ENCODE results near the gene GOLGA6L10.
"Not testable (repeated sequence)": the region's sequence is repeated elsewhere in the genome, so short reads cannot be mapped to it uniquely, and the experiment has no call there.

GOLGA6L10 gene

DNA sequence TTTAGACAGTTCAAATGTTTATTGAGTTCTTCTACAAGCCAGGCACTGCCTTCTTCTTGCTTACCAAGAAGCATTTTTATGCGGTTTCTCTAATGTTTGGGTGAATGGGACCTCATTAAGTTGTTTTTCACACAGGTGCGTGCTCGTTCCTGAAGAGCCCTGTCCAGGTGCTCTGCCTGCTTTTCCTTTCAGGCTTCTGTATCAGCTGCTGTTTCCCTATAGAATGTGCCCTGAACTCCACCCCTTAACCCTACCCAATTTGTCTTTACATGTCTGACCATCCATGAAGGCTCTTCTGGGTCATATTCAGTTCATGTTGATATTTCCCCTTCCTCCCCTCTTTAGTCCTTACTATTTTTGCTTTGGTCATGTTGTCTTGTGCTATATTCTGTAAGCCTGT lies 22.4 kb upstream of the GOLGA6L10 start:
- in situ Hi-C loops (cut with MboI; ENCODE audit: low pct_unique_long_range_greater_than_20kb, low sequenced_read_pairs, unreplicated experiment): no loop called here
- TF ChIP-seq, protein P1, sequence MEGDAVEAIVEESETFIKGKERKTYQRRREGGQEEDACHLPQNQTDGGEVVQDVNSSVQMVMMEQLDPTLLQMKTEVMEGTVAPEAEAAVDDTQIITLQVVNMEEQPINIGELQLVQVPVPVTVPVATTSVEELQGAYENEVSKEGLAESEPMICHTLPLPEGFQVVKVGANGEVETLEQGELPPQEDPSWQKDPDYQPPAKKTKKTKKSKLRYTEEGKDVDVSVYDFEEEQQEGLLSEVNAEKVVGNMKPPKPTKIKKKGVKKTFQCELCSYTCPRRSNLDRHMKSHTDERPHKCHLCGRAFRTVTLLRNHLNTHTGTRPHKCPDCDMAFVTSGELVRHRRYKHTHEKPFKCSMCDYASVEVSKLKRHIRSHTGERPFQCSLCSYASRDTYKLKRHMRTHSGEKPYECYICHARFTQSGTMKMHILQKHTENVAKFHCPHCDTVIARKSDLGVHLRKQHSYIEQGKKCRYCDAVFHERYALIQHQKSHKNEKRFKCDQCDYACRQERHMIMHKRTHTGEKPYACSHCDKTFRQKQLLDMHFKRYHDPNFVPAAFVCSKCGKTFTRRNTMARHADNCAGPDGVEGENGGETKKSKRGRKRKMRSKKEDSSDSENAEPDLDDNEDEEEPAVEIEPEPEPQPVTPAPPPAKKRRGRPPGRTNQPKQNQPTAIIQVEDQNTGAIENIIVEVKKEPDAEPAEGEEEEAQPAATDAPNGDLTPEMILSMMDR (IDR thresholded peaks at IDR 0.05; ENCODE audit: extremely low read depth, insufficient read depth, missing control alignments): no peak
- no peak for DNase-seq (ENCODE audit: low spot score)

DNA sequence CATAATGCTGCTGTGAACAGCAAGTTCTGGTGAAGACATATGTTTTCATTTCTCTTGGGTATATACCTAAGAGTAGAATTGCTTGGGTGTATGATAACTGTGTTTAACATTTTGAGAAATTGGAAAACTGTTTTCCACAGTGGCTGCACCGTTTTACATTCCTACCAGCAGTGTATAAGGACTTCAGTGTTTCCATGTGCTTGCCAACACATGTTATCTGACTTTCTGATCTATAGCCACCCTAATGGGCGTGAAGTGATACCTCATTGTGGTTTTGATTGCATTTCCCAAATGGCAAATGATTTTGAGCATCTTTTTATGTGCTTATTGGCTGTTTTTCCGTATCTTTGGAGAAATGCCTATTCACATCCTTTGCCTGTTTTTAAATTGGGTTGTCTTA lies 18.5 kb upstream of the GOLGA6L10 start:
- in situ Hi-C loops (cut with MboI; ENCODE audit: low pct_unique_long_range_greater_than_20kb, low sequenced_read_pairs, unreplicated experiment); DNase-seq (ENCODE audit: low spot score): not testable (repeated sequence)

DNA sequence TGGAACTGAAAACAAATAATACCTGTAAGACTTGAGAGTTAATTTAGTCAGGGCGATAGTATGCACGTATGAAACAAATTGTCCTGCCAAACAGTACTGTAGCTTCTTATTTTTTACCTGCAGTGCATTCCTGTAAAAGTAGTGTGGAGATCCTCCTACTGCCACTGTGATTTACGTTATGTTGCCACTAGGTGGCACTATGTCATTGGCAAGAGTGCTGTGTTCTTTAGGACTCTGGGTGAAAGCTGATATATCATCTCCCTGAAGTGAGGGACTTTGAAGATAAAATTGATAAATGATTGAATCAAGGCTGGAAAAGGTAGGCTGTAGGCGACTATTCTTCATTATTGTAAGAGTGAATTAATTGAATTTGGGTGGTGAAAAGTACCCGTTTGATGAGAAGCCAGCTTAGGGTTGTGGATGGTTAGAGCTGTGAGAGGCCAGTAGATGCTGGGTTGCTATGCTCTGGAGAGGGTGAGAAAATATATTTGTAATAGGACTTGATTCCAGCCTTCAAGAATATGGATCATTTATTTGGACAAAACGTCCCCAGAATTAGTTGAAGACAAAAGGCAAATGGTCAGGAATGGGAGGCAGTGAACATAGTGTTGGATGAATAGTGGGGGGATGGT lies 16.5 kb upstream of the GOLGA6L10 start:
- DNase-seq (ENCODE audit: low spot score); in situ Hi-C loops (cut with MboI; ENCODE audit: low pct_unique_long_range_greater_than_20kb, low sequenced_read_pairs, unreplicated experiment): not testable (repeated sequence)
- TF ChIP-seq, protein P1 (IDR thresholded peaks at IDR 0.05; ENCODE audit: extremely low read depth, insufficient read depth, missing control alignments): peak; percentile 38

DNA sequence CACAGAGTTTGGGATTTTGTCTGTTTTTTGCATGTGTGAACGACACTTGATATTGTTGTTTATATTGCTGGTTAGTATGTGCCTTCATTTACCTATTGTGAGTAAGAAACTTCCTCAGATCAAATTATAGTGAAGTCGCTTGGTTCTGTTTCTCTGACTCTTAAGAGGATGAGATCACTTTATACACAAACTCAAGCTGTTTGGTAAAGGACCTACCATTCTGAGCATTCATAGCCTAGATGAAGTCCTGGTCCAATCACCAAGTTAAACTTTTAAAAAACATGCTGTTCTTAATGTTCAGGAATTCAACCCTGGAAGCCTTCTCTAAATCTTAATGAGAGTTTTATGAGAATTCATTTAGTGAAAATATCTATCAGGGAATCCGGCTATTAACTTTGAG lies 15.3 kb upstream of the GOLGA6L10 start:
- DNase-seq (ENCODE audit: low spot score); in situ Hi-C loops (cut with MboI; ENCODE audit: low pct_unique_long_range_greater_than_20kb, low sequenced_read_pairs, unreplicated experiment): not testable (repeated sequence)

DNA sequence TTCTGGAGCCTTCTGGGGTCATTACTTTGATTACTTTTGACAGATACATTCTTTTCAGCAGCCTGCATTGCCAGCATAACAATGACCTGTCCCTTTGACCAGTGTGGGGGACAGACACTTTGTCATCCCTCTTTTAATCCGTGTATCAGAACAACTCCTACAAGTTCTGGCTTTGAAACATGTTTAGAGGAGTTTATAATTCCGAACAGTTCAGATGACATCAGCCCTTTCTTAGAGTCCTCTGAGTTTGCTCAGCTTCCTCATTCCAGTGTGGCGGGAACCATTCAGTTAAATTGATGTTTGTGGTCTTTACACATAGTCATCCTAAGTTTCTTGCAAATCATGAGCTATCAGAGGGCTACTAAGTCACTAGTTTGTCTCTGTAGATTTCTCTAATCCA lies 13.5 kb upstream of the GOLGA6L10 start:
- DNase-seq (ENCODE audit: low spot score); in situ Hi-C loops (cut with MboI; ENCODE audit: low pct_unique_long_range_greater_than_20kb, low sequenced_read_pairs, unreplicated experiment): not testable (repeated sequence)

GRCh38 chr15:82360618-82361017 lies 11.3 kb upstream of the GOLGA6L10 start:
- DNase-seq (ENCODE audit: low spot score); in situ Hi-C loops (cut with MboI; ENCODE audit: low pct_unique_long_range_greater_than_20kb, low sequenced_read_pairs, unreplicated experiment): not testable (repeated sequence)

DNA sequence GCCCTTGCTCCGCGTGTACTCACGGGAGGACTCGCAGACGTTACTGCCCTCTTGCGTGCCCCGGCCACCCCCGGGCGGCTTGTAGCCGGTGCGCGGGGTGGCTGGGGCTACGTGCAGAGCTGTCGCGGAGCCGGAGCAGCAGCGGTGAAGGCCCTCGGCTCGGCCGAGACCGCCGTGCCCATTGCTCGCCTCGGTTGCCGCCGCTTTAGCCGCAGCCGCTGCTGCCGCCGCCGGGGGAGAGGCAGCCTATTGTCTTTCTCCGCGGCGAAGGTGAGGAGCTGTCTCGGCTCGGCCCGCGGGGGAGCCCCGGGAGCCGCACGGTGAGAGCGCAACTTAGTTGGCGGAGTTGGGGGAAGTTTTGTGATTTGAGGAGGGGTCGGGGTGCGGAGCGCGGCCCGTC lies 5.8 kb upstream of the GOLGA6L10 start:
- DNase-seq (ENCODE audit: low spot score); in situ Hi-C loops (cut with MboI; ENCODE audit: low pct_unique_long_range_greater_than_20kb, low sequenced_read_pairs, unreplicated experiment): not testable (repeated sequence)

DNA sequence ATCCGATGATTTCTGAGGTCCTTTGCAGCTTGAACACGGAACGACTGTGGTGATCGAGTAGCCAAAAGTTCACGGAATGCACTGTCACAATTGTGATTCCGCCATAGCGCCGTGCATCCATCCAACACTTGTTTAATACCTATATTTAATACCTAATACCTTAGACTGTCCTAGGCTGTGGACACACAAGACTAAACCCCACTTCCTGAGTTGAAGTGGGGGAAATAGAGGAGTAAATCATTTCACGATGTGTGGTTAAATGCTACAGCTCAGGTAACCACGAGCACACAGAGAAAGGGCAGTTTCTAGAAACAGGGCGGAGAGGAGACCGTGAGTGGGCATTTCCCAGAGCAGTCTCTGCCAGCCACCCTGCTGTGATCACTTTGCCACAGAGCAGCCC lies 5.3 kb upstream of the GOLGA6L10 start:
- DNase-seq (ENCODE audit: low spot score); in situ Hi-C loops (cut with MboI; ENCODE audit: low pct_unique_long_range_greater_than_20kb, low sequenced_read_pairs, unreplicated experiment): not testable (repeated sequence)

DNA sequence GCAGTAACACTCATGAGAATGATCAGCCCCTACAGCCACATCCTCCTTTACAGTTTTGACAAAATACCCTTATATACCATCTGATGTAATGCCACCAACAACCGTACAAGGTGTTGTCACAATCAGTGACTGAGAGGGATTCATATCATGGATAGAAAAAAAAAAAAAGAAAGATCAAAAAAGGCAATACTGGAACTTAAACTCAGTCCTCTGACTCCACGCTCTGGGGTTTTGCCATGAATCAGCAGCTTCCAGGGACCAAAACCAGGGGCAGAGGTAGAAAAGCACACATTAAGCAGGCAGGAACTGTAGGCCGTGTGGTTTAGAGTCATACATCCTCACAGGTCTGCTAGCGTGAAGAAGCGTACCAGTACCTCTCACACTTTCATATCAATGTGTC lies 1.6 kb downstream of the GOLGA6L10 start:
- DNase-seq (ENCODE audit: low spot score): peak; percentile 2
- in situ Hi-C loops (cut with MboI; ENCODE audit: low pct_unique_long_range_greater_than_20kb, low sequenced_read_pairs, unreplicated experiment): not testable (repeated sequence)

DNA sequence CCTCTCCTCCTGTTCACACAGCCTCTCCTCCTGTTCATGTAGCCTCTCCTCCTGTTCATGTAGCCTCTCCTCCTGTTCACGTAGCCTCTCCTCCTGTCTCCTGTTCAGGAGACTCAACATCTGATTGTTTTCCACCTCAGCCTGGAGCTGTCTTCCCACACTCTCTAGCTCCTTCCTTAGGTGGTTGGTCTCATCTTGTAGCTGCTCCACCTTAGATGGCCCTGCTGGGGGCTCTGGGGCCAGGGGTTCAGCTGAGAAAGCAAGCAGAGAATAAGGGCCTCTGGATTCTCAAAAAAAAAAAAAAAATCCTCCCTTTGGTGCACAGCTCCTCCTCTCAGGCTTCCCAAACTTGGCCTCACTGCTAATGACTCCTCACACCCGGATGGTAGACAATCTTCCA lies 4.1 kb downstream of the GOLGA6L10 start:
- in situ Hi-C loops (cut with MboI; ENCODE audit: low pct_unique_long_range_greater_than_20kb, low sequenced_read_pairs, unreplicated experiment); DNase-seq (ENCODE audit: low spot score): not testable (repeated sequence)

DNA sequence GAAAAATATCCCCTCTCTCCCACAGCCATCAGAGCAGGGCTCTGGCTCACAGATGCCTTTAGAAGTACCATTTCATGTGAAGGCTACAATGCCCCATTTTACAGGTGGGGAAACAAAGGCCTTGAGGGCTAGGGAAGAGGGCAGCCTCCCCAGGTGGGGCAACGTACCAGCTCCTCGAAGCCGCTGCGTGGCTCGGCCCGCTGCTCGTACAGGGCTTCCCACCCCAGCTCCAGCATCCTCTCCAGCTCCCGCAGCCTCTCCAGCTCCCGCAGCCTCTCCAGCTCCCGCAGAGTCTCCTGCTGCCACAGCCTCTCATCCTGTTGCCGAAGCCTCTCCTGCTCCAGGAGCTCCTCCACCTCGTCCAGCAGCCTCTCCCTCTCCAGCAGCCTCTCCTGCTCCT lies 4.9 kb downstream of the GOLGA6L10 start:
- in situ Hi-C loops (cut with MboI; ENCODE audit: low pct_unique_long_range_greater_than_20kb, low sequenced_read_pairs, unreplicated experiment); DNase-seq (ENCODE audit: low spot score): not testable (repeated sequence)

DNA sequence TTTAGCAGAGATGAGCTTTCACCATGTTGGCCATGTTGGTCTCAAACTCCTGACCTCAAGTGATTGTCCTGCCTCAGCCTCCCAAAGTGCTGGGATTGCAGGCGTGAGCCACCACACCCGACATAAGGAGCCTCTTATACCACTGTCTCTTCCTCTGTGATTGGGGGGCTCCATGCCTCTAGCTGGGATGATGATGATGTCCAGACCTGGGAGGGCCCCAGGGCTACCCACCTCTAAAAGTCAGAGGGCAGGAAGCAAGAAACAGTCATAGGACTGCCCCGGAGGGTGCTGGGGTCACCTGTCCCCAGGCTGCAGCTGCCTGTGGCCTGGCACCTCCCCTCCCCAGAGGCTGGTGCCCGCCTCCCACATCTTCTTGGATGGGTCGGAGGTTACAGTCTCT lies 5.4 kb downstream of the GOLGA6L10 start:
- in situ Hi-C loops (cut with MboI; ENCODE audit: low pct_unique_long_range_greater_than_20kb, low sequenced_read_pairs, unreplicated experiment): not testable (repeated sequence)

More for the DNA sequence above, 5.4 kb downstream of the GOLGA6L10 start:
- not testable (repeated sequence) for DNase-seq (ENCODE audit: low spot score)

Data from GM13977 (cell line).